SK-N-SH treated with all-trans-retinoic acid at 6 μM for 48 hours (cell line): Measurements from ENCODE around the gene FAM50A.

ENCODE experiments used
- ATAC-seq: fragments of 200-7000 bp; cut with Tn5 transposase; 3 replicates; pipeline ENCODE4 v1.9.1; 2020; ENCODE audit warnings: mild to moderate bottlenecking, moderate library complexity
- ARNTL ChIP-seq: fragments of 450-650 bp; formaldehyde crosslinking; IDR thresholded peaks from 2 replicates; pipeline ENCODE4 v1.5.0; 2020; ENCODE audit warnings: low read depth, mild to moderate bottlenecking, moderate library complexity, borderline replicate concordance
- CSRNP3 ChIP-seq: fragments of 250-450 bp; sonication (Bioruptor Pico); IDR thresholded peaks from 2 replicates; pipeline ENCODE4 v1.5.1; 2021; ENCODE audit warnings: mild to moderate bottlenecking, moderate library complexity
- GLIS3 ChIP-seq: fragments of 250-450 bp; sonication (Bioruptor Pico); IDR thresholded peaks from 2 replicates; pipeline ENCODE4 v1.5.0; 2020; ENCODE audit warnings: mild to moderate bottlenecking, moderate library complexity
- ISL1 ChIP-seq: fragments of 250-450 bp; sonication (Bioruptor Pico); IDR thresholded peaks from 2 replicates; pipeline ENCODE4 v2.1.2; 2022; ENCODE audit warnings: mild to moderate bottlenecking, moderate library complexity
- OSR1 ChIP-seq: fragments of 250-450 bp; sonication (Bioruptor Pico); IDR thresholded peaks from 2 replicates; pipeline ENCODE4 v1.8.0; 2022; ENCODE audit warnings: moderate library complexity, mild to moderate bottlenecking, inconsistent platforms
- PATZ1 ChIP-seq: fragments of 250-450 bp; sonication (Bioruptor Pico); IDR thresholded peaks from 2 replicates; pipeline ENCODE4 v1.8.0; 2020; ENCODE audit warnings: mild to moderate bottlenecking, moderate library complexity, borderline replicate concordance
- POU6F1 ChIP-seq: fragments of 250-450 bp; sonication (Bioruptor Pico); IDR thresholded peaks from 2 replicates; pipeline ENCODE4 v1.8.0; 2021; ENCODE audit warnings: low read depth, mild to moderate bottlenecking, moderate library complexity, borderline replicate concordance
- RARB ChIP-seq: fragments of 250-450 bp; sonication (Bioruptor Pico); IDR thresholded peaks from 2 replicates; pipeline ENCODE4 v1.8.0; 2021; ENCODE audit warnings: mild to moderate bottlenecking, moderate library complexity
- SNAI2 ChIP-seq: fragments of 250-450 bp; sonication (Bioruptor Pico); IDR thresholded peaks from 2 replicates; pipeline ENCODE4 v1.5.0; 2020; ENCODE audit warnings: mild to moderate bottlenecking, moderate library complexity
- TCF4 ChIP-seq: fragments of 250-450 bp; sonication (Bioruptor Pico); IDR thresholded peaks from 2 replicates; pipeline ENCODE4 v1.8.0; 2021; ENCODE audit warnings: mild to moderate bottlenecking, moderate library complexity, borderline replicate concordance
- TOX ChIP-seq: fragments of 250-450 bp; sonication (Bioruptor Pico); IDR thresholded peaks from 2 replicates; pipeline ENCODE4 v1.8.0; 2021; ENCODE audit warnings: mild to moderate bottlenecking, moderate library complexity, borderline replicate concordance
- TSHZ2 ChIP-seq: fragments of 250-450 bp; sonication (Bioruptor Pico); IDR thresholded peaks from 2 replicates; pipeline ENCODE4 v1.5.0; 2020; ENCODE audit warnings: mild to moderate bottlenecking, moderate library complexity
- ZC3H10 ChIP-seq: fragments of 250-450 bp; sonication (Bioruptor Pico); IDR thresholded peaks from 2 replicates; pipeline ENCODE4 v1.5.1; 2021; ENCODE audit warnings: mild to moderate bottlenecking, moderate library complexity
- ZFP30 ChIP-seq: fragments of 450-650 bp; formaldehyde crosslinking; IDR thresholded peaks from 2 replicates; pipeline ENCODE4 v1.5.0; 2022; ENCODE audit warnings: mild to moderate bottlenecking, moderate library complexity
- ZNF70 ChIP-seq: fragments of 450-650 bp; formaldehyde crosslinking; IDR thresholded peaks from 2 replicates; pipeline ENCODE4 v1.5.0; 2020; ENCODE audit warnings: mild to moderate bottlenecking, moderate library complexity
- ZNF8 ChIP-seq: fragments of 450-650 bp; formaldehyde crosslinking; IDR thresholded peaks from 2 replicates; pipeline ENCODE4 v1.5.0; 2020; ENCODE audit warnings: mild to moderate bottlenecking, moderate library complexity

FAM50A gene

GRCh38 chrX:154481195-154481594 lies 37.3 kb downstream of the FAM50A start (continued):
- TF ChIP-seq CSRNP3: no peak

- TF ChIP-seq ISL1 (no peak), CSRNP3 (no peak), ZC3H10 (CRISPR knock-in tag) (no peak)
- ATAC-seq: no peak
These were observed 38.1 kb downstream of the FAM50A start for GRCh38 chrX:154481911-154482601.

- TF ChIP-seq TSHZ2 (CRISPR knock-in tag) (no peak), RARB (CRISPR knock-in tag) (no peak), ZNF8 (CRISPR knock-in tag) (no peak), PATZ1 (CRISPR knock-in tag) (no peak), POU6F1 (CRISPR knock-in tag) (no peak), OSR1 (CRISPR knock-in tag) (no peak), ARNTL (no peak), TCF4 (no peak), ZNF70 (CRISPR knock-in tag) (no peak), ZFP30 (no peak)
- no peak for ATAC-seq
These were observed 38.8 kb downstream of the FAM50A start for GRCh38 chrX:154482786-154483185.

GRCh38 chrX:154483325-154483724 lies 39.4 kb downstream of the FAM50A start:
- TF ChIP-seq TCF4: no peak
- no peak for TF ChIP-seq SNAI2 (CRISPR knock-in tag)
- TF ChIP-seq TOX (CRISPR knock-in tag): no peak
- no peak for TF ChIP-seq POU6F1 (CRISPR knock-in tag)
- TF ChIP-seq GLIS3: no peak
- TF ChIP-seq CSRNP3: no peak
- no peak for TF ChIP-seq RARB (CRISPR knock-in tag)
- ATAC-seq: no peak
